ENCODE results near the gene ZYG11A.

Gene ZYG11A

GRCh38 chr1:52919051-52919722, 76.6 kb downstream of the ZYG11A start:
- DNase-seq, result no peak

- no peak for DNase-seq
These were observed 77.3 kb downstream of the ZYG11A start for GRCh38 chr1:52919723-52920483.

GRCh38 chr1:52920791-52921291, 78.3 kb downstream of the ZYG11A start:
- DNase-seq, result no peak

- DNase-seq, result no peak
These were observed 83.0 kb downstream of the ZYG11A start for GRCh38 chr1:52925571-52926005.

GRCh38 chr1:52926864-52927211, 84.3 kb downstream of the ZYG11A start:
- no peak for DNase-seq

GRCh38 chr1:52927212-52928014, 84.9 kb downstream of the ZYG11A start, which contains the start of gene SCP2:
Gene SCP2 (plus strand): TSS chr1:52927276. CDS start chr1:52927397, 121 bp downstream.
- peak; percentile 85 for DNase-seq

- DNase-seq, result no peak
These were observed 85.5 kb downstream of the ZYG11A start for GRCh38 chr1:52928015-52928404.

- DNase-seq, result no peak
These were observed 86.5 kb downstream of the ZYG11A start for GRCh38 chr1:52929019-52929418.

GRCh38 chr1:52937433-52938182, 95.0 kb downstream of the ZYG11A start:
- DNase-seq, result no peak

- no peak for DNase-seq
These were observed 95.6 kb downstream of the ZYG11A start for GRCh38 chr1:52938183-52938451.

GRCh38 chr1:52943876-52944416, 101.4 kb downstream of the ZYG11A start:
- no peak for DNase-seq

GRCh38 chr1:52944566-52944965, 102.0 kb downstream of the ZYG11A start:
- no peak for DNase-seq

Data from NCI-H2107 (cell line).